ENCODE results near the gene TBCB.

Gene TBCB

DNA sequence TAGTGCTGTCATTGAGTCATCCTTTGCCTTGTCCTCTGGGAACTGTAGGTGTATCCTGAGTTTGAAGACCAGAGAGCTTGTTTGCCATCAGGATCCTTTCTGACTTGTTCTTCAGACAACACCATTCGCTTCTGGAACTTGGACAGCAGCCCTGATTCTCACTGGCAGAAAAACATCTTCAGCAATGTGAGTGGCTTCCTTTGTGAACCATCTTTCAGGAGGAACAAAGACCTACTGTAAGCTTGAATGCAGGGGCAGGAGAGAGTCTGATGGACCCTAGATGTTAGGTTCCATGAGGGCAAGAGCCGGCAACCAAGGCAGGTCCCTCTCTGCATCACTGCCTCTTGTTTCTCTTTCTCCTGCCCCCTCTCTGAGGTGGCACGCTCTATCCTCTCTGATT is 33.9 kb upstream of the TBCB start:
- no peak overlapping the region for H3K4me2 ChIP-seq (ENCODE audit: low read depth, low read length)
- H3F3A ChIP-seq (ENCODE audit: insufficient read depth, low read length) = no peaks in the 10 kb centered on the region
- no peak overlapping the region for H3K4me3 ChIP-seq (ENCODE audit: low read length)
- peaks cover 7% of the 10 kb centered on the region; the same call in 1 of the 2 replicates for H3K36me3 ChIP-seq (replicated peaks; ENCODE audit: insufficient read depth, low read length)
- TF ChIP-seq, protein P1, sequence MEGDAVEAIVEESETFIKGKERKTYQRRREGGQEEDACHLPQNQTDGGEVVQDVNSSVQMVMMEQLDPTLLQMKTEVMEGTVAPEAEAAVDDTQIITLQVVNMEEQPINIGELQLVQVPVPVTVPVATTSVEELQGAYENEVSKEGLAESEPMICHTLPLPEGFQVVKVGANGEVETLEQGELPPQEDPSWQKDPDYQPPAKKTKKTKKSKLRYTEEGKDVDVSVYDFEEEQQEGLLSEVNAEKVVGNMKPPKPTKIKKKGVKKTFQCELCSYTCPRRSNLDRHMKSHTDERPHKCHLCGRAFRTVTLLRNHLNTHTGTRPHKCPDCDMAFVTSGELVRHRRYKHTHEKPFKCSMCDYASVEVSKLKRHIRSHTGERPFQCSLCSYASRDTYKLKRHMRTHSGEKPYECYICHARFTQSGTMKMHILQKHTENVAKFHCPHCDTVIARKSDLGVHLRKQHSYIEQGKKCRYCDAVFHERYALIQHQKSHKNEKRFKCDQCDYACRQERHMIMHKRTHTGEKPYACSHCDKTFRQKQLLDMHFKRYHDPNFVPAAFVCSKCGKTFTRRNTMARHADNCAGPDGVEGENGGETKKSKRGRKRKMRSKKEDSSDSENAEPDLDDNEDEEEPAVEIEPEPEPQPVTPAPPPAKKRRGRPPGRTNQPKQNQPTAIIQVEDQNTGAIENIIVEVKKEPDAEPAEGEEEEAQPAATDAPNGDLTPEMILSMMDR (IDR thresholded peaks at IDR 0.05; ENCODE audit: low read length) = no peak
- no peak for TF ChIP-seq EZH2phosphoT487 (IDR thresholded peaks at IDR 0.05; ENCODE audit: low read length)
- TF ChIP-seq EZH2 (optimal IDR thresholded peaks at IDR 0.05; ENCODE audit: low read depth, low read length) = no peak
- no peak overlapping the region for H2AFZ ChIP-seq (ENCODE audit: low read length)
- H3K9me2 ChIP-seq (replicated peaks; ENCODE audit: insufficient read depth, low read length) = no peaks in the 10 kb centered on the region
- no peaks in the 10 kb centered on the region for H3K27me3 ChIP-seq (replicated peaks; ENCODE audit: insufficient read depth, low read length)
- no peaks in the 10 kb centered on the region for H3K9me3 ChIP-seq (replicated peaks; ENCODE audit: insufficient read depth, low read length)
- no peaks in the 10 kb centered on the region for H3K4me1 ChIP-seq (ENCODE audit: low read length)
- H3K27ac ChIP-seq (ENCODE audit: low read length) = no peak overlapping the region
- H3K79me2 ChIP-seq (ENCODE audit: low read length) = no peaks in the 10 kb centered on the region
- H3K9ac ChIP-seq (ENCODE audit: low read length) = no peak overlapping the region
- no peak for DNase-seq
- H4K20me1 ChIP-seq (ENCODE audit: insufficient read depth, low read length) = no peaks in the 10 kb centered on the region

DNA sequence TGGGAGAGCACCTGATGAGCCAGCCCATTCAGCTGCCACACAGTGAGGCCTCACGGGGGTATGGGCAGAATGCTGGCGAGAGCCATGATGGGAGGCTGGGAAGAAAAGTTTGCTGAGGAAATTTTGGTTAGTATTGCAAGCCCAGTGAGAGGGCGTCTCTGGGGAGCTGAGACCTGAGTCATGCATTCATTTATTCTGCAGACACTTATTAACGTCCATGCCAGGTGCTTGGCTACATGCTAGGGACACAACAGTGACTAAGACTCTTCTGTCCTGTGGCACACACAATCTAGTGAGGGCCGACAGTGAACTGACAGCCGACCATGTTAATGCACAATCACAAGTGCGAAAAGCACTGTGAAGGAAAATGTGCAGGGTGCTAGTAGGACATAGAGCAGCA is 33.4 kb upstream of the TBCB start:
- H3K36me3 ChIP-seq (replicated peaks; ENCODE audit: insufficient read depth, low read length) = peaks cover 7% of the 10 kb centered on the region; the same call in 1 of the 2 replicates
- H3K27me3 ChIP-seq (replicated peaks; ENCODE audit: insufficient read depth, low read length) = no peaks in the 10 kb centered on the region
- H3F3A ChIP-seq (ENCODE audit: insufficient read depth, low read length) = no peaks in the 10 kb centered on the region
- no peaks in the 10 kb centered on the region for H3K9me2 ChIP-seq (replicated peaks; ENCODE audit: insufficient read depth, low read length)
- H3K4me3 ChIP-seq (ENCODE audit: low read length) = no peak overlapping the region
- no peak overlapping the region for H3K4me2 ChIP-seq (ENCODE audit: low read depth, low read length)
- no peak overlapping the region for H3K9ac ChIP-seq (ENCODE audit: low read length)
- no peaks in the 10 kb centered on the region for H3K79me2 ChIP-seq (ENCODE audit: low read length)
- TF ChIP-seq EZH2 (optimal IDR thresholded peaks at IDR 0.05; ENCODE audit: low read depth, low read length) = no peak
- TF ChIP-seq, protein P1 (IDR thresholded peaks at IDR 0.05; ENCODE audit: low read length) = no peak
- no peak for TF ChIP-seq EZH2phosphoT487 (IDR thresholded peaks at IDR 0.05; ENCODE audit: low read length)
- no peaks in the 10 kb centered on the region for H4K20me1 ChIP-seq (ENCODE audit: insufficient read depth, low read length)
- no peak for DNase-seq
- H2AFZ ChIP-seq (ENCODE audit: low read length) = no peak overlapping the region
- H3K27ac ChIP-seq (ENCODE audit: low read length) = no peak overlapping the region
- no peaks in the 10 kb centered on the region for H3K9me3 ChIP-seq (replicated peaks; ENCODE audit: insufficient read depth, low read length)
- H3K4me1 ChIP-seq (ENCODE audit: low read length) = no peaks in the 10 kb centered on the region

- Histone ChIP-seq H3K36me3 (replicated peaks; ENCODE audit: insufficient read depth, low read length) (peaks cover 7% of the 10 kb centered on the region; the same call in 1 of the 2 replicates), H3K9ac (ENCODE audit: low read length) (no peak overlapping the region), H3K27ac (ENCODE audit: low read length) (no peak overlapping the region), H4K20me1 (ENCODE audit: insufficient read depth, low read length) (no peaks in the 10 kb centered on the region), H3F3A (ENCODE audit: insufficient read depth, low read length) (no peaks in the 10 kb centered on the region), H2AFZ (ENCODE audit: low read length) (no peak overlapping the region), H3K9me3 (replicated peaks; ENCODE audit: insufficient read depth, low read length) (no peaks in the 10 kb centered on the region), H3K4me2 (ENCODE audit: low read depth, low read length) (no peak overlapping the region), H3K9me2 (replicated peaks; ENCODE audit: insufficient read depth, low read length) (no peaks in the 10 kb centered on the region), H3K4me3 (ENCODE audit: low read length) (no peak overlapping the region), H3K4me1 (ENCODE audit: low read length) (no peaks in the 10 kb centered on the region), H3K27me3 (replicated peaks; ENCODE audit: insufficient read depth, low read length) (no peaks in the 10 kb centered on the region), H3K79me2 (ENCODE audit: low read length) (no peaks in the 10 kb centered on the region)
- no peak for DNase-seq
- TF ChIP-seq EZH2 (optimal IDR thresholded peaks at IDR 0.05; ENCODE audit: low read depth, low read length) = no peak
- TF ChIP-seq, protein P1 (IDR thresholded peaks at IDR 0.05; ENCODE audit: low read length) = no peak
- no peak for TF ChIP-seq EZH2phosphoT487 (IDR thresholded peaks at IDR 0.05; ENCODE audit: low read length)
Observed at GRCh38 chr19:36082916-36083315, 32.4 kb upstream of the TBCB start.
